ENCODE data around the gene PARD3.

GRCh38 chr10:34753014-34753757, 61.9 kb downstream of the PARD3 start:
- TF ChIP-seq CTCF (IDR thresholded peaks at IDR 0.05) (no peak), POLR2A (IDR thresholded peaks at IDR 0.05) (no peak)
